ENCODE measurements around the gene PIP5KL1. TPM values are rescaled to one million over a fixed set of nuclear protein-coding genes. Genes with fewer than 3 reads are reported as not detected.

Gene PIP5KL1
- total and polyA plus RNA-seq, 2 experiments from 2014 or later, result 13.4 to 19.5 TPM

- TF ChIP-seq ETS1 (IDR thresholded peaks at IDR 0.05) (no peak), NANOG (IDR thresholded peaks at IDR 0.05; ENCODE audit: borderline replicate concordance) (no peak), POLR2AphosphoS5 (IDR thresholded peaks at IDR 0.05; ENCODE audit: low read depth) (no peak), STAT1 (IDR thresholded peaks at IDR 0.05; ENCODE audit: unreplicated experiment) (no peak), CTCF (conservative IDR thresholded peaks at IDR 0.05; ENCODE audit: low read depth in 2 of 2) (no peak)
Observed at GRCh38 chr9:127874301-127875221, 56.0 kb downstream of the PIP5KL1 start (continued).

- H3K27ac Mint-ChIP-seq, result no peak overlapping the region
- H3K4me1 Mint-ChIP-seq, result peaks cover 13% of the 10 kb centered on the region; the same call in 2 of the 3 replicates
- H3K27me3 Mint-ChIP-seq (ENCODE audit: insufficient read depth, low read depth, poor library complexity), result peaks cover 28% of the 10 kb centered on the region
- ATAC-seq, result no peak
- peaks cover 14% of the 10 kb centered on the region; the same call in 1 of the 2 replicates for H3F3A ChIP-seq (replicated peaks; ENCODE audit: low read depth)
- peaks cover 5% of the 10 kb centered on the region for H3K4me1 ChIP-seq (ENCODE audit: insufficient read depth)
- H3K79me2 ChIP-seq (replicated peaks; ENCODE audit: insufficient read depth), result no peaks in the 10 kb centered on the region
- H3K4me2 ChIP-seq, result no peak overlapping the region
- DNase-seq (ENCODE audit: low spot score), result no peak
- no peaks in the 10 kb centered on the region for H3K36me3 Mint-ChIP-seq (ENCODE audit: low read depth)
- no peak overlapping the region for H3K4me3 ChIP-seq
- 0 out of 2 replicates have a peak, but pooled peaks cover 6% of the 10 kb centered on the region for H3K27me3 ChIP-seq (ENCODE audit: insufficient read depth)
- no peaks in the 10 kb centered on the region for H3K9me2 ChIP-seq (ENCODE audit: insufficient read depth)
- no peaks in the 10 kb centered on the region for H3K9me3 Mint-ChIP-seq
- no peaks in the 10 kb centered on the region for H4K20me1 ChIP-seq (replicated peaks; ENCODE audit: insufficient read depth)
- no peak overlapping the region for H3K27ac ChIP-seq (ENCODE audit: low read depth)
- H3K36me3 ChIP-seq (ENCODE audit: insufficient read depth), result no peaks in the 10 kb centered on the region
- no peak overlapping the region; the same call in 2 of the 3 replicates for H3K4me3 Mint-ChIP-seq
- H2AFZ ChIP-seq, result no peak overlapping the region
- TF ChIP-seq EZH2 (IDR thresholded peaks at IDR 0.05; ENCODE audit: low read depth, unreplicated experiment) (no peak), CTCF (conservative IDR thresholded peaks at IDR 0.05; ENCODE audit: low read depth in 2 of 2) (no peak), NANOG (IDR thresholded peaks at IDR 0.05; ENCODE audit: borderline replicate concordance) (no peak), ZNF462 (CRISPR knock-in tag; IDR thresholded peaks at IDR 0.05) (no peak), STAT1 (IDR thresholded peaks at IDR 0.05; ENCODE audit: unreplicated experiment) (no peak), CREB1 (CRISPR knock-in tag; IDR thresholded peaks at IDR 0.05; ENCODE audit: low read depth) (no peak), ZNF331 (CRISPR knock-in tag; IDR thresholded peaks at IDR 0.05; ENCODE audit: low read depth) (no peak), ETS1 (IDR thresholded peaks at IDR 0.05) (no peak), JUNB (IDR thresholded peaks at IDR 0.05; ENCODE audit: unreplicated experiment) (no peak)
Observed at GRCh38 chr9:127873886-127874285, 56.7 kb downstream of the PIP5KL1 start.
